Lower leg skin (tissue), 3 donors: Measurements from ENCODE around the gene PCDH12.

ENCODE experiments used
- CTCF ChIP-seq, 3 donors: fragments of 450-650 bp; IDR thresholded peaks; one replicate each; pipeline ENCODE4 v1.5.1; 2016; ENCODE audit warnings: antibody characterized with exemption in 3 of 3, mild to moderate bottlenecking in 3 of 3, moderate library complexity in 2 of 3
- POLR2A ChIP-seq, 2 donors: fragments of 450-650 bp; IDR thresholded peaks; one replicate each; pipeline ENCODE4 v1.6.1; 2016 to 2017; ENCODE audit warnings: antibody characterized with exemption in 2 of 2, mild to moderate bottlenecking in 1 of 2, moderate library complexity in 1 of 2

GRCh38 chr5:141944076-141944475 is 13.9 kb downstream of the PCDH12 start:
- no peak for TF ChIP-seq CTCF (IDR thresholded peaks at IDR 0.05)
- TF ChIP-seq POLR2A (IDR thresholded peaks at IDR 0.05), result no peak
